OCI-LY7 (cell line): Measurements from ENCODE around the gene CDH23. TPM values are rescaled to one million over a fixed set of nuclear protein-coding genes. Genes with fewer than 3 reads are reported as not detected.

ENCODE experiments used
- BruUV-seq: library from RNA; stranded (reverse); fragments of 400-500 nt; replicated peaks from 2 replicates; lab custom pipeline; 2021; lab: Mats Ljungman, UMichigan
- CTCF ChIA-PET: fragments of 300-600 bp; sonication (Branson Sonifier 250); formaldehyde crosslinking; loops from one replicate; lab custom pipeline; 2022; ENCODE audit warnings: antibody characterized with exemption; ENCODE audit not compliant: unreplicated experiment; lab: Charles Lee
- POLR2A ChIA-PET: fragments of 300-600 bp; sonication (Branson Sonifier 250); formaldehyde crosslinking; loops from one replicate; lab custom pipeline; 2022; ENCODE audit warnings: antibody characterized with exemption; lab: Charles Lee
- DNase-seq: peaks from one replicate; pipeline ENCODE4 v3.0.0-alpha.2; 2015; ENCODE audit warnings: low spot score
- H2AFZ ChIP-seq: fragments of 200-600 bp; sonication (generic), shearing (Covaris generic); 2 replicates; pipeline ENCODE4 v1.6.1; 2014; ENCODE audit warnings: mild to moderate bottlenecking, antibody characterized with exemption, low read length, moderate library complexity
- H3K27ac ChIP-seq: fragments of 200-600 bp; sonication (generic); 2 replicates; pipeline ENCODE4 v1.5.1; 2014; ENCODE audit warnings: mixed run types, low read depth, mild to moderate bottlenecking, moderate library complexity, low read length, inconsistent platforms; ENCODE audit not compliant: poor library complexity, severe bottlenecking
- H3K36me3 ChIP-seq: fragments of 200-600 bp; sonication (generic); 2 replicates; pipeline ENCODE4 v1.6.1; 2014; ENCODE audit warnings: mild to moderate bottlenecking, antibody characterized with exemption, low read length, moderate library complexity, mixed read lengths; ENCODE audit not compliant: insufficient read depth
- H3K4me1 ChIP-seq: fragments of 200-600 bp; sonication (generic); 2 replicates; pipeline ENCODE4 v1.5.1; 2014; ENCODE audit warnings: mild to moderate bottlenecking, low read length; ENCODE audit not compliant: insufficient read depth, poor library complexity, severe bottlenecking
- H3K4me2 ChIP-seq: fragments of 200-600 bp; sonication (generic); 2 replicates; pipeline ENCODE4 v1.6.1; 2014; ENCODE audit warnings: mild to moderate bottlenecking, low read length
- H3K4me3 ChIP-seq: fragments of 200-600 bp; sonication (generic); 2 replicates; pipeline ENCODE4 v1.5.1; 2014; ENCODE audit warnings: mild to moderate bottlenecking, low read depth, low read length; ENCODE audit not compliant: poor library complexity, severe bottlenecking
- H3K79me2 ChIP-seq: fragments of 200-600 bp; sonication (generic); 2 replicates; pipeline ENCODE4 v1.6.1; 2016; ENCODE audit warnings: low read depth, mild to moderate bottlenecking, low read length, moderate library complexity, mixed read lengths; ENCODE audit not compliant: insufficient read depth
- H3K9me2 ChIP-seq: fragments of 200-600 bp; sonication (generic); 2 replicates; pipeline ENCODE4 v1.6.1; 2016; ENCODE audit warnings: mild to moderate bottlenecking, low read length, mixed read lengths; ENCODE audit not compliant: insufficient read depth
- H3K9me3 ChIP-seq: fragments of 200-600 bp; sonication (generic); 2 replicates; pipeline ENCODE4 v1.6.1; 2014; ENCODE audit warnings: mild to moderate bottlenecking, mixed run types, low read length, mixed read lengths
- H4K20me1 ChIP-seq: fragments of 200-600 bp; sonication (generic); 2 replicates; pipeline ENCODE4 v1.6.1; 2014; ENCODE audit warnings: mild to moderate bottlenecking, antibody characterized with exemption, low read length, moderate library complexity, mixed read lengths; ENCODE audit not compliant: insufficient read depth
- CTCF ChIP-seq: fragments of 200-600 bp; sonication (generic); conservative IDR thresholded peaks from 2 replicates; pipeline ENCODE4 v1.5.1; 2014; ENCODE audit warnings: mild to moderate bottlenecking, antibody characterized with exemption, low read length, moderate library complexity, mixed read lengths
- EZH2phosphoT487 ChIP-seq: fragments of 200-600 bp; sonication (generic); IDR thresholded peaks from 2 replicates; pipeline ENCODE4 v1.6.1; 2018; ENCODE audit warnings: low read depth, borderline replicate concordance, mild to moderate bottlenecking, mixed run types, antibody characterized with exemption, low read length, moderate library complexity, mixed read lengths
- intact Hi-C: fragments of 100-400 bp; cut with micrococcal nuclease; formaldehyde crosslinking; loops from one replicate; pipeline ENCODE4 v1.10.0; 2022; ENCODE audit not compliant: unreplicated experiment
- total RNA-seq, 2 experiments: library from RNA; depleted of rRNA in 1 of 2; stranded (reverse); fragments of >200 nt in 1 of 2; shearing (Covaris generic) in 1 of 2; gene quantifications; 2 replicates each; pipeline ENCODE4 v1.2.3, GENCODE V29; 2014 to 2022

The CDH23 gene
- total RNA-seq, 2 experiments from 2014 or later: 0.92 to 9.9 TPM

GRCh38 chr10:71432956-71433767 lies 36.4 kb downstream of the CDH23 start:
- CTCF ChIA-PET: no interaction called here
- POLR2A ChIA-PET: no interaction called here

GRCh38 chr10:71433768-71434744 lies 37.3 kb downstream of the CDH23 start:
- no TSS peak for BruUV-seq
- no peaks in the 10 kb centered on the region for H3K4me1 ChIP-seq
- H3K27ac ChIP-seq: no peak overlapping the region
- ChIA-PET CTCF (no interaction called here), POLR2A (interaction anchor here (0.5 to 0.8 kb wide), 3 partner anchors 8 to 377 kb away, joined by 3 to 5 read pairs (median 3); no protein-coding TSS in a partner anchor)
- H3K36me3 ChIP-seq: no peaks in the 10 kb centered on the region
- no peaks in the 10 kb centered on the region for H3K9me3 ChIP-seq
- intact Hi-C loops: no loop called here
- H3K4me2 ChIP-seq: no peak overlapping the region
- H3K79me2 ChIP-seq: no peaks in the 10 kb centered on the region
- H3K4me3 ChIP-seq: no peak overlapping the region
- no peaks in the 10 kb centered on the region for H3K9me2 ChIP-seq
- H2AFZ ChIP-seq: no peak overlapping the region
- TF ChIP-seq CTCF (no peak), EZH2phosphoT487 (no peak)
- no peak for DNase-seq
- no peaks in the 10 kb centered on the region for H4K20me1 ChIP-seq

More at GRCh38 chr10:71432956-71433767, 36.4 kb downstream of the CDH23 start:
- no peak overlapping the region for H3K4me3 ChIP-seq
- H3K4me1 ChIP-seq: no peaks in the 10 kb centered on the region
- no peaks in the 10 kb centered on the region for H3K9me2 ChIP-seq
- no peak overlapping the region for H3K4me2 ChIP-seq
- H2AFZ ChIP-seq: no peak overlapping the region
- TF ChIP-seq CTCF (no peak), EZH2phosphoT487 (no peak)
- H3K79me2 ChIP-seq: no peaks in the 10 kb centered on the region
- H3K9me3 ChIP-seq: no peaks in the 10 kb centered on the region
- no peaks in the 10 kb centered on the region for H3K36me3 ChIP-seq
- no peak overlapping the region for H3K27ac ChIP-seq
- intact Hi-C loops: no loop called here
- no peaks in the 10 kb centered on the region for H4K20me1 ChIP-seq
- no TSS peak for BruUV-seq
- DNase-seq: no peak
